AG20443 (cell line): ENCODE data around the gene TMEM234.

Experiments used
- DNase-seq: peaks from one replicate; pipeline ENCODE4 v3.0.0; 2012; ENCODE audit warnings: low spot score, mixed read lengths

TMEM234 gene

GRCh38 chr1:32239790-32240139 lies 17.6 kb upstream of the TMEM234 start:
- DNase-seq: no peak

GRCh38 chr1:32239337-32239736 lies 17.2 kb upstream of the TMEM234 start:
- no peak for DNase-seq

- DNase-seq: no peak
These were observed 12.6 kb upstream of the TMEM234 start for GRCh38 chr1:32234792-32235191.

GRCh38 chr1:32232558-32233304 lies 10.6 kb upstream of the TMEM234 start:
- DNase-seq: no peak

GRCh38 chr1:32231843-32232432 lies 9.8 kb upstream of the TMEM234 start:
- no peak for DNase-seq

GRCh38 chr1:32228771-32229170 lies 6.6 kb upstream of the TMEM234 start:
- no peak for DNase-seq

GRCh38 chr1:32224285-32224684 lies 2.1 kb upstream of the TMEM234 start:
- DNase-seq: no peak

GRCh38 chr1:32223683-32224082 lies 1.5 kb upstream of the TMEM234 start:
- DNase-seq: no peak

GRCh38 chr1:32221581-32221979 lies 573 bp downstream of the TMEM234 start:
- no peak for DNase-seq

GRCh38 chr1:32220746-32221580 lies 1.2 kb downstream of the TMEM234 start:
- no peak for DNase-seq

- peak; percentile 44 for DNase-seq
These were observed 3.1 kb downstream of the TMEM234 start for GRCh38 chr1:32219022-32219421.

GRCh38 chr1:32216566-32216965 lies 5.6 kb downstream of the TMEM234 start:
- no peak for DNase-seq

- DNase-seq: peak; percentile 85
These were observed 6.3 kb downstream of the TMEM234 start for GRCh38 chr1:32215629-32216480.

GRCh38 chr1:32208891-32209328 lies 13.2 kb downstream of the TMEM234 start, which contains the start of gene DCDC2B:
TSS of gene DCDC2B (plus strand) at chr1:32209089. CDS start at chr1:32209094, 5 bp downstream.
- no peak for DNase-seq

GRCh38 chr1:32208469-32208868 lies 13.7 kb downstream of the TMEM234 start:
- DNase-seq: no peak

- DNase-seq: peak; percentile 98
These were observed 16.5 kb downstream of the TMEM234 start, which contains the start of gene IQCC for GRCh38 chr1:32205401-32206370. TSS of gene IQCC (plus strand) at chr1:32205671. CDS start at chr1:32205682, 11 bp downstream.

GRCh38 chr1:32204943-32205361 lies 17.2 kb downstream of the TMEM234 start:
- DNase-seq: peak; percentile 33

- peak; percentile 71 for DNase-seq
These were observed 20.9 kb downstream of the TMEM234 start for GRCh38 chr1:32201011-32201855.

GRCh38 chr1:32200226-32201010 lies 21.7 kb downstream of the TMEM234 start, which contains the start of gene CCDC28B:
TSS of gene CCDC28B (plus strand) at chr1:32200595. CDS start at chr1:32201936, 1,341 bp downstream.
- DNase-seq: peak; percentile 86
